ENCODE results near the gene ASB3.

DNA sequence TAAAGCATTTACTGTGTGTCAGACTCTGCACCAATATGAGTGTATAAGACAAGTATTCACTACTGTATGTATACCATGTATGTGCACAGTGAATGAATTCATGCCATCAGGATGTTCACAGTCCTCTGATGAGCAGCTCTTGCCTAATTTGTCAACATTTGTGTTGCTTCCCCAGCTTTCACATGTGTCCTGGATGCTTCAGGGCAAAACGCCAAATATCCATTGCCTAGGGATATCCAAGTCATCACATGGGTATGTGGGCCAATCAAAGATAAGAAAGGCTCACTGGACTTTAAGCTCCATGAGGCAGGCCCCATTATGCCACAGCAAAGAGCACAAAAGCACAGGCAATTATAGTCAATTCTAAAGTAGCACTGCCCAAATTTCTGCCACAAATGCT, 153.3 kb downstream of the ASB3 start:
- TF ChIP-seq, protein P1, sequence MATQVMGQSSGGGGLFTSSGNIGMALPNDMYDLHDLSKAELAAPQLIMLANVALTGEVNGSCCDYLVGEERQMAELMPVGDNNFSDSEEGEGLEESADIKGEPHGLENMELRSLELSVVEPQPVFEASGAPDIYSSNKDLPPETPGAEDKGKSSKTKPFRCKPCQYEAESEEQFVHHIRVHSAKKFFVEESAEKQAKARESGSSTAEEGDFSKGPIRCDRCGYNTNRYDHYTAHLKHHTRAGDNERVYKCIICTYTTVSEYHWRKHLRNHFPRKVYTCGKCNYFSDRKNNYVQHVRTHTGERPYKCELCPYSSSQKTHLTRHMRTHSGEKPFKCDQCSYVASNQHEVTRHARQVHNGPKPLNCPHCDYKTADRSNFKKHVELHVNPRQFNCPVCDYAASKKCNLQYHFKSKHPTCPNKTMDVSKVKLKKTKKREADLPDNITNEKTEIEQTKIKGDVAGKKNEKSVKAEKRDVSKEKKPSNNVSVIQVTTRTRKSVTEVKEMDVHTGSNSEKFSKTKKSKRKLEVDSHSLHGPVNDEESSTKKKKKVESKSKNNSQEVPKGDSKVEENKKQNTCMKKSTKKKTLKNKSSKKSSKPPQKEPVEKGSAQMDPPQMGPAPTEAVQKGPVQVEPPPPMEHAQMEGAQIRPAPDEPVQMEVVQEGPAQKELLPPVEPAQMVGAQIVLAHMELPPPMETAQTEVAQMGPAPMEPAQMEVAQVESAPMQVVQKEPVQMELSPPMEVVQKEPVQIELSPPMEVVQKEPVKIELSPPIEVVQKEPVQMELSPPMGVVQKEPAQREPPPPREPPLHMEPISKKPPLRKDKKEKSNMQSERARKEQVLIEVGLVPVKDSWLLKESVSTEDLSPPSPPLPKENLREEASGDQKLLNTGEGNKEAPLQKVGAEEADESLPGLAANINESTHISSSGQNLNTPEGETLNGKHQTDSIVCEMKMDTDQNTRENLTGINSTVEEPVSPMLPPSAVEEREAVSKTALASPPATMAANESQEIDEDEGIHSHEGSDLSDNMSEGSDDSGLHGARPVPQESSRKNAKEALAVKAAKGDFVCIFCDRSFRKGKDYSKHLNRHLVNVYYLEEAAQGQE (tag by site-specific recombination; IDR thresholded peaks at IDR 0.05), result no peak
- TF ChIP-seq YY2 (tag by site-specific recombination; IDR thresholded peaks at IDR 0.05) (no peak), ZNF202 (tag by site-specific recombination; IDR thresholded peaks at IDR 0.05; ENCODE audit: borderline replicate concordance) (no peak), BCL11A (tag by site-specific recombination; IDR thresholded peaks at IDR 0.05; ENCODE audit: low read depth) (no peak), IKZF3 (tag by site-specific recombination; IDR thresholded peaks at IDR 0.05) (no peak), ZNF174 (tag by site-specific recombination; IDR thresholded peaks at IDR 0.05) (no peak), ZNF2 (tag by site-specific recombination; IDR thresholded peaks at IDR 0.05) (no peak)
- TF ChIP-seq, protein P2, sequence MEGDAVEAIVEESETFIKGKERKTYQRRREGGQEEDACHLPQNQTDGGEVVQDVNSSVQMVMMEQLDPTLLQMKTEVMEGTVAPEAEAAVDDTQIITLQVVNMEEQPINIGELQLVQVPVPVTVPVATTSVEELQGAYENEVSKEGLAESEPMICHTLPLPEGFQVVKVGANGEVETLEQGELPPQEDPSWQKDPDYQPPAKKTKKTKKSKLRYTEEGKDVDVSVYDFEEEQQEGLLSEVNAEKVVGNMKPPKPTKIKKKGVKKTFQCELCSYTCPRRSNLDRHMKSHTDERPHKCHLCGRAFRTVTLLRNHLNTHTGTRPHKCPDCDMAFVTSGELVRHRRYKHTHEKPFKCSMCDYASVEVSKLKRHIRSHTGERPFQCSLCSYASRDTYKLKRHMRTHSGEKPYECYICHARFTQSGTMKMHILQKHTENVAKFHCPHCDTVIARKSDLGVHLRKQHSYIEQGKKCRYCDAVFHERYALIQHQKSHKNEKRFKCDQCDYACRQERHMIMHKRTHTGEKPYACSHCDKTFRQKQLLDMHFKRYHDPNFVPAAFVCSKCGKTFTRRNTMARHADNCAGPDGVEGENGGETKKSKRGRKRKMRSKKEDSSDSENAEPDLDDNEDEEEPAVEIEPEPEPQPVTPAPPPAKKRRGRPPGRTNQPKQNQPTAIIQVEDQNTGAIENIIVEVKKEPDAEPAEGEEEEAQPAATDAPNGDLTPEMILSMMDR (tag by site-specific recombination; IDR thresholded peaks at IDR 0.05), result no peak

Data from HEK293 (cell line).